ENCODE results near the gene SYTL3. TPM values are rescaled to one million over a fixed set of nuclear protein-coding genes. Genes with fewer than 3 reads are reported as not detected.
"Not testable (repeated sequence)": the region's sequence is repeated elsewhere in the genome, so short reads cannot be mapped to it uniquely, and the experiment has no call there.

Gene SYTL3
- total RNA-seq, 4 donors from 2014 or later, result 4.8 to 10.1 (median 7.6) TPM

- TF ChIP-seq, protein P1, sequence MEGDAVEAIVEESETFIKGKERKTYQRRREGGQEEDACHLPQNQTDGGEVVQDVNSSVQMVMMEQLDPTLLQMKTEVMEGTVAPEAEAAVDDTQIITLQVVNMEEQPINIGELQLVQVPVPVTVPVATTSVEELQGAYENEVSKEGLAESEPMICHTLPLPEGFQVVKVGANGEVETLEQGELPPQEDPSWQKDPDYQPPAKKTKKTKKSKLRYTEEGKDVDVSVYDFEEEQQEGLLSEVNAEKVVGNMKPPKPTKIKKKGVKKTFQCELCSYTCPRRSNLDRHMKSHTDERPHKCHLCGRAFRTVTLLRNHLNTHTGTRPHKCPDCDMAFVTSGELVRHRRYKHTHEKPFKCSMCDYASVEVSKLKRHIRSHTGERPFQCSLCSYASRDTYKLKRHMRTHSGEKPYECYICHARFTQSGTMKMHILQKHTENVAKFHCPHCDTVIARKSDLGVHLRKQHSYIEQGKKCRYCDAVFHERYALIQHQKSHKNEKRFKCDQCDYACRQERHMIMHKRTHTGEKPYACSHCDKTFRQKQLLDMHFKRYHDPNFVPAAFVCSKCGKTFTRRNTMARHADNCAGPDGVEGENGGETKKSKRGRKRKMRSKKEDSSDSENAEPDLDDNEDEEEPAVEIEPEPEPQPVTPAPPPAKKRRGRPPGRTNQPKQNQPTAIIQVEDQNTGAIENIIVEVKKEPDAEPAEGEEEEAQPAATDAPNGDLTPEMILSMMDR (IDR thresholded peaks at IDR 0.05), result no peak
- TF ChIP-seq POLR2AphosphoS5 (IDR thresholded peaks at IDR 0.05) (no peak), EP300 (IDR thresholded peaks at IDR 0.05) (no peak), POLR2A (IDR thresholded peaks at IDR 0.05; ENCODE audit: low read depth) (no peak)
- no peak for DNase-seq (ENCODE audit: extremely low spot score)
- Histone ChIP-seq H3K36me3 (no peaks in the 10 kb centered on the region), H3K4me3 (no peak overlapping the region), H3K27me3 (no peaks in the 10 kb centered on the region), H3K27ac (replicated peaks in 1 of 4) (no peak overlapping the region), H3K4me1 (no peaks in the 10 kb centered on the region), H3K9me3 (no peaks in the 10 kb centered on the region)
- intact Hi-C loops (cut with DNase I), result no loop called here
- 100% methylated on average over 6 of the region's 6 CpGs for WGBS
Observed at GRCh38 chr6:158672726-158673125, 22.9 kb downstream of the SYTL3 start.

DNA sequence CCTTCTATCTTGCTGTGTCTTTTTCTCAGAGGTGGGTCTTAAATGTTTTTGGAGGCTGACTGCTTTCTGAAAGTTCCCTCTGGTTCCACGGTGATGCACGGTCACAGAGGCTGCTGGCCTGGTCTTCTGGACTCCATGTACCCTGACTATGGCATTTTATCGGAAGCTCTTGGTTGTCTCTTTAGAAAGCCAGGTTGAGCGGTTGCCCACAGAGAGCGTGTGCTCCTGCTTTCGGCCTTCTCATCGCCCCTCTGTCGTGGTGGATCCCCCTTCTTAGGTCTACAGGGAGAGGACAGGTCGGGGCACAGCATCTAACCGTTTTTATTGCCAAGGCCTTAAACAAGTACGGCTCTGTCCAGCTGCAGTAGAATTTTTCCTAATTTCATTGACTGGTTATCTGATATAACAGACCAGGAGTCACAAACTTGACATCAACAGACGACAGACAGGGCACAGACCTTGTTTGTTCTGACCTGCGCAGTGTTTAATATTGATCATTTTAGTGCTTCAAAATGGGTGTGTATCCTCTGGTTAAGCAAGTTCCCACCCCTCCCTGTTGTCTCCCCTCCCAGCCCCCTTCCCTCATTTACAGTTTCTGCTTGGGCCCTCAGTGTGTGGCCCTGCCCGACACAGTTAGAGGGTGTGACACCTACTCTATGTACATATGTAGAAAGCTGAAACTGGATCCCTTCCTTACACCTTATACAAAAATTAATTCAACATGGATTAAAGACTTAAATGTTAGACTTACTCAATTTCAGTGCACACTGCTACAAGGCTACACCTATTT lies 24.7 kb downstream of the SYTL3 start:
- WGBS, result 87% methylated on average over 14 of the region's 14 CpGs
- no peak overlapping the region for H3K4me3 ChIP-seq
- intact Hi-C loops (cut with DNase I), result no loop called here
- no peak for DNase-seq (ENCODE audit: extremely low spot score)
- H3K27ac ChIP-seq (replicated peaks in 1 of 4), result no peak overlapping the region
- no peaks in the 10 kb centered on the region for H3K27me3 ChIP-seq
- TF ChIP-seq POLR2A (IDR thresholded peaks at IDR 0.05; ENCODE audit: low read depth), result no peak
- H3K9me3 ChIP-seq, result no peaks in the 10 kb centered on the region
- no peaks in the 10 kb centered on the region for H3K36me3 ChIP-seq
- H3K4me1 ChIP-seq, result no peaks in the 10 kb centered on the region

GRCh38 chr6:158677094-158677493 lies 27.2 kb downstream of the SYTL3 start:
- H3K9me3 ChIP-seq; DNase-seq (ENCODE audit: extremely low spot score); H3K4me3 ChIP-seq; H3K4me1 ChIP-seq; intact Hi-C loops (cut with DNase I); H3K27me3 ChIP-seq; H3K27ac ChIP-seq (replicated peaks in 1 of 4); H3K36me3 ChIP-seq: not testable (repeated sequence)
- WGBS, result 100% methylated on average over 3 of the region's 3 CpGs

- no peak for DNase-seq (ENCODE audit: extremely low spot score)
- Histone ChIP-seq H3K4me1 (no peaks in the 10 kb centered on the region), H3K27me3 (no peaks in the 10 kb centered on the region), H3K36me3 (no peaks in the 10 kb centered on the region), H3K9me3 (no peaks in the 10 kb centered on the region), H3K4me3 (no peak overlapping the region), H3K27ac (replicated peaks in 1 of 4) (no peak overlapping the region)
- TF ChIP-seq POLR2A (IDR thresholded peaks at IDR 0.05; ENCODE audit: low read depth) (no peak), POLR2AphosphoS5 (IDR thresholded peaks at IDR 0.05) (no peak), EP300 (IDR thresholded peaks at IDR 0.05) (no peak)
- TF ChIP-seq, protein P1 (IDR thresholded peaks at IDR 0.05), result no peak
- intact Hi-C loops (cut with DNase I), result no loop called here
- 86% methylated on average over 10 of the region's 11 CpGs for WGBS
Observed at GRCh38 chr6:158677906-158678578, 28.2 kb downstream of the SYTL3 start.

GRCh38 chr6:158680015-158680414 lies 30.2 kb downstream of the SYTL3 start:
- no peak for DNase-seq (ENCODE audit: extremely low spot score)
- TF ChIP-seq POLR2A (IDR thresholded peaks at IDR 0.05; ENCODE audit: low read depth) (no peak), POLR2AphosphoS5 (IDR thresholded peaks at IDR 0.05) (no peak), EP300 (IDR thresholded peaks at IDR 0.05) (no peak)
- TF ChIP-seq, protein P1 (IDR thresholded peaks at IDR 0.05), result no peak
- WGBS, result 94% methylated on average over 2 of the region's 2 CpGs
- Histone ChIP-seq H3K27ac (replicated peaks in 1 of 4) (no peak overlapping the region), H3K4me1 (peaks cover 0 to 10% (median 9%) of the 10 kb centered on the region in 4 donors), H3K9me3 (no peaks in the 10 kb centered on the region), H3K36me3 (peaks cover 0 to 4% (median 0%) of the 10 kb centered on the region in 4 donors), H3K4me3 (no peak overlapping the region), H3K27me3 (no peaks in the 10 kb centered on the region)
- intact Hi-C loops (cut with DNase I), result loop anchor here (10.0 kb wide), 1 partner anchor 465 kb away; no protein-coding TSS in a partner anchor
